ENCODE measurements around the gene WDR35.

Gene WDR35

GRCh38 chr2:20030224-20030623 is 40.3 kb upstream of the WDR35 start:
- no peak for TF ChIP-seq CTCF (IDR thresholded peaks at IDR 0.05; ENCODE audit: extremely low read depth, insufficient read depth, missing control alignments)
- no peak for DNase-seq (ENCODE audit: low spot score)
- in situ Hi-C loops (cut with MboI; ENCODE audit: low pct_unique_long_range_greater_than_20kb, low sequenced_read_pairs, unreplicated experiment), result no loop called here

GRCh38 chr2:20027705-20028434 is 38.0 kb upstream of the WDR35 start:
- in situ Hi-C loops (cut with MboI; ENCODE audit: low pct_unique_long_range_greater_than_20kb, low sequenced_read_pairs, unreplicated experiment), result no loop called here
- no peak for TF ChIP-seq CTCF (IDR thresholded peaks at IDR 0.05; ENCODE audit: extremely low read depth, insufficient read depth, missing control alignments)
- no peak for DNase-seq (ENCODE audit: low spot score)

GRCh38 chr2:20027260-20027677 is 37.4 kb upstream of the WDR35 start:
- TF ChIP-seq CTCF (IDR thresholded peaks at IDR 0.05; ENCODE audit: extremely low read depth, insufficient read depth, missing control alignments), result no peak
- no peak for DNase-seq (ENCODE audit: low spot score)
- in situ Hi-C loops (cut with MboI; ENCODE audit: low pct_unique_long_range_greater_than_20kb, low sequenced_read_pairs, unreplicated experiment), result no loop called here

GRCh38 chr2:20025065-20025786 is 35.3 kb upstream of the WDR35 start:
- in situ Hi-C loops (cut with MboI; ENCODE audit: low pct_unique_long_range_greater_than_20kb, low sequenced_read_pairs, unreplicated experiment), result no loop called here
- DNase-seq (ENCODE audit: low spot score), result no peak
- TF ChIP-seq CTCF (IDR thresholded peaks at IDR 0.05; ENCODE audit: extremely low read depth, insufficient read depth, missing control alignments), result no peak

- no peak for DNase-seq (ENCODE audit: low spot score)
- in situ Hi-C loops (cut with MboI; ENCODE audit: low pct_unique_long_range_greater_than_20kb, low sequenced_read_pairs, unreplicated experiment), result no loop called here
- TF ChIP-seq CTCF (IDR thresholded peaks at IDR 0.05; ENCODE audit: extremely low read depth, insufficient read depth, missing control alignments), result no peak
Observed at GRCh38 chr2:20023688-20024087, 33.8 kb upstream of the WDR35 start.

GRCh38 chr2:20021405-20022009 is 31.6 kb upstream of the WDR35 start:
- no peak for DNase-seq (ENCODE audit: low spot score)
- TF ChIP-seq CTCF (IDR thresholded peaks at IDR 0.05; ENCODE audit: extremely low read depth, insufficient read depth, missing control alignments), result no peak
- in situ Hi-C loops (cut with MboI; ENCODE audit: low pct_unique_long_range_greater_than_20kb, low sequenced_read_pairs, unreplicated experiment), result no loop called here

All from GM13977 (cell line).